ENCODE data around the gene SYNGR2. TPM values are rescaled to one million over a fixed set of nuclear protein-coding genes. Genes with fewer than 3 reads are reported as not detected.
A peak's percentile ranks its signal among the peaks of the same experiment; 100 is the strongest.

SYNGR2 gene
- polyA plus RNA-seq, 3 donors = 270 to 402 (median 350) TPM

GRCh38 chr17:78133179-78133951 is 35.0 kb upstream of the SYNGR2 start:
- intact Hi-C loops (cut with micrococcal nuclease) = no loop called here
- Histone ChIP-seq H2AFZ (ENCODE audit: insufficient read depth, low read depth, low read length, poor library complexity, severe bottlenecking) (no peak overlapping the region), H3K4me1 (ENCODE audit: control insufficient read depth in 1 of 2, insufficient read depth in 2 of 2, low read length in 2 of 2) (peaks cover 68 to 91% of the 10 kb centered on the region in 2 donors), H3K27me3 (ENCODE audit: control insufficient read depth in 2 of 2, insufficient read depth in 2 of 2, low read length in 2 of 2) (no peaks in the 10 kb centered on the region), H3K4me3 (replicated peaks in 1 of 3; ENCODE audit: low read depth in 2 of 3, low read length in 3 of 3) (peak overlapping the region in 1 of 3 experiments; percentile 96), H3K9me3 (replicated peaks in 1 of 2; ENCODE audit: control insufficient read depth in 1 of 2, insufficient read depth in 1 of 2, low read length in 2 of 2) (no peaks in the 10 kb centered on the region), H3K27ac (ENCODE audit: low read depth in 1 of 2, low read length in 2 of 2) (no peak overlapping the region), H3K9ac (ENCODE audit: insufficient read depth, low read length, poor library complexity, severe bottlenecking) (no peak overlapping the region), H3K36me3 (replicated peaks in 1 of 2; ENCODE audit: control insufficient read depth in 1 of 2, insufficient read depth in 2 of 2, low read length in 2 of 2) (peaks cover 36 to 41% of the 10 kb centered on the region in 2 donors), H3K4me2 (replicated peaks; ENCODE audit: extremely low read depth, low read length, poor library complexity, severe bottlenecking) (peak overlapping the region; percentile 100), H4K20me1 (ENCODE audit: insufficient read depth, low read length) (peaks cover 64% of the 10 kb centered on the region), H3K79me2 (ENCODE audit: insufficient read depth, low read length) (peaks cover 62% of the 10 kb centered on the region)
- H3K4me3 Mint-ChIP-seq = peak overlapping the region; percentile 69 to 75
- 64% methylated on average over 16 of the region's 30 CpGs for WGBS (ENCODE audit: insufficient coverage)
- peak overlapping the region in 1 of 7 donors; percentile 54 for H3K27ac Mint-ChIP-seq
- peaks cover 76% of the 10 kb centered on the region for H3K4me1 Mint-ChIP-seq
- no peaks in the 10 kb centered on the region for H3K9me3 Mint-ChIP-seq
- no peak for TF ChIP-seq CTCF (IDR thresholded peaks at IDR 0.05)
- peaks cover 43 to 49% of the 10 kb centered on the region in 2 donors for H3K36me3 Mint-ChIP-seq
- DNase-seq = no peak
- H3K27me3 Mint-ChIP-seq (ENCODE audit: low read depth in 3 of 3) = peaks cover 0 to 4% (median 0%) of the 10 kb centered on the region in 3 donors

- H3K27ac Mint-ChIP-seq = peak overlapping the region in 1 of 7 donors; percentile 54
- Histone ChIP-seq H4K20me1 (ENCODE audit: insufficient read depth, low read length) (peaks cover 72% of the 10 kb centered on the region), H3K4me2 (replicated peaks; ENCODE audit: extremely low read depth, low read length, poor library complexity, severe bottlenecking) (peak overlapping the region; percentile 100), H3K27ac (ENCODE audit: low read depth in 1 of 2, low read length in 2 of 2) (no peak overlapping the region), H3K4me3 (replicated peaks in 1 of 3; ENCODE audit: low read depth in 2 of 3, low read length in 3 of 3) (peak overlapping the region in 1 of 3 experiments; percentile 96), H2AFZ (ENCODE audit: insufficient read depth, low read depth, low read length, poor library complexity, severe bottlenecking) (no peak overlapping the region), H3K36me3 (replicated peaks in 1 of 2; ENCODE audit: control insufficient read depth in 1 of 2, insufficient read depth in 2 of 2, low read length in 2 of 2) (peaks cover 36 to 41% of the 10 kb centered on the region in 2 donors), H3K9ac (ENCODE audit: insufficient read depth, low read length, poor library complexity, severe bottlenecking) (no peak overlapping the region), H3K9me3 (replicated peaks in 1 of 2; ENCODE audit: control insufficient read depth in 1 of 2, insufficient read depth in 1 of 2, low read length in 2 of 2) (no peaks in the 10 kb centered on the region), H3K79me2 (ENCODE audit: insufficient read depth, low read length) (peaks cover 54% of the 10 kb centered on the region), H3K4me1 (ENCODE audit: control insufficient read depth in 1 of 2, insufficient read depth in 2 of 2, low read length in 2 of 2) (peaks cover 71 to 94% of the 10 kb centered on the region in 2 donors), H3K27me3 (ENCODE audit: control insufficient read depth in 2 of 2, insufficient read depth in 2 of 2, low read length in 2 of 2) (no peaks in the 10 kb centered on the region)
- 59% methylated on average over 29 of the region's 39 CpGs for WGBS (ENCODE audit: insufficient coverage)
- DNase-seq = peak; percentile 48 to 62 (median 55)
- peak overlapping the region; percentile 62 to 69 for H3K4me3 Mint-ChIP-seq
- peaks cover 0 to 5% (median 0%) of the 10 kb centered on the region in 3 donors for H3K27me3 Mint-ChIP-seq (ENCODE audit: low read depth in 3 of 3)
- intact Hi-C loops (cut with micrococcal nuclease) = loop anchor here in 1 of 2 donors (2.0 kb wide), 1 partner anchor 21 kb away; no protein-coding TSS in a partner anchor
- H3K36me3 Mint-ChIP-seq = peaks cover 43 to 54% of the 10 kb centered on the region in 2 donors
- H3K9me3 Mint-ChIP-seq = no peaks in the 10 kb centered on the region
- H3K4me1 Mint-ChIP-seq = peaks cover 80% of the 10 kb centered on the region
- peak; percentile 80 for TF ChIP-seq CTCF (IDR thresholded peaks at IDR 0.05)
These were observed 34.1 kb upstream of the SYNGR2 start for GRCh38 chr17:78133971-78134898.

Data from CD14-positive monocyte (primary cell).